GM21390 (cell line): ENCODE results near the gene SCUBE1.

ENCODE experiments used
- ATAC-seq: cut with Tn5 transposase; IDR thresholded peaks from one replicate; pipeline ENCODE4 v1.9.1; 2021; ENCODE audit not compliant: unreplicated experiment

The SCUBE1 gene

DNA sequence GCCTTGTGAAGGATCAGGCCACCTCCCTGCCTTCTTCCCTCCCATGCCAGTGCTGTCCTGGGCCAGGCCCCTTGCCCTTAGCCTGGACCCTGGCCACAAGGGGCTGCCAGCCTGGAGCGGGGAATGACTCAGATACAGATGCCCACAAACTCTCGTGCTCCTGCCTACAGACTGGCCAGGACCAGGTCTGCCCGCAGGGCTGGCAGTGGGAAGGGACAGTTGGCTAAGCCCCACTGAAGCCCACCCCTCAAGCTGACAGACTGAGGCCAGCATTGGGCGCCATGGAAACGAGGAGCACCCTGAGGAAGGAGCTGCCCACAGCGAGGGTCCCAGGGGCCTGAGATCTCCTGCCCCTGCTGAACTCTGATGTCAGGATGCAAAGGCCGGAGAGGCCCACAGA is 14.1 kb downstream of the SCUBE1 start:
- ATAC-seq: no peak

DNA sequence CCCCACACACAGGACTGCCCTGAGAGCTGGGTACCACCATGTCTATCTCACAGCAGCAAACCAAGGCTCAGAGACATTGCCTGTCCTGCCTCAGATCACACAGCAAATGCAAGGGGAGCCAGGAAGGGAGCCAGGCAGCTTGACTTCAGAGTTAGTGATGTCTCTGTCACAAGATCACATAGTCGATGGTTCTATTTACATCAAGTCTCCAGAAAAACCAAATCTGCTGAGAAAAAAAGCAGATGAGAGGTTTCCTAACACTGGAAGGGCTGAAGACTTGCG is 16.1 kb downstream of the SCUBE1 start:
- no peak for ATAC-seq

DNA sequence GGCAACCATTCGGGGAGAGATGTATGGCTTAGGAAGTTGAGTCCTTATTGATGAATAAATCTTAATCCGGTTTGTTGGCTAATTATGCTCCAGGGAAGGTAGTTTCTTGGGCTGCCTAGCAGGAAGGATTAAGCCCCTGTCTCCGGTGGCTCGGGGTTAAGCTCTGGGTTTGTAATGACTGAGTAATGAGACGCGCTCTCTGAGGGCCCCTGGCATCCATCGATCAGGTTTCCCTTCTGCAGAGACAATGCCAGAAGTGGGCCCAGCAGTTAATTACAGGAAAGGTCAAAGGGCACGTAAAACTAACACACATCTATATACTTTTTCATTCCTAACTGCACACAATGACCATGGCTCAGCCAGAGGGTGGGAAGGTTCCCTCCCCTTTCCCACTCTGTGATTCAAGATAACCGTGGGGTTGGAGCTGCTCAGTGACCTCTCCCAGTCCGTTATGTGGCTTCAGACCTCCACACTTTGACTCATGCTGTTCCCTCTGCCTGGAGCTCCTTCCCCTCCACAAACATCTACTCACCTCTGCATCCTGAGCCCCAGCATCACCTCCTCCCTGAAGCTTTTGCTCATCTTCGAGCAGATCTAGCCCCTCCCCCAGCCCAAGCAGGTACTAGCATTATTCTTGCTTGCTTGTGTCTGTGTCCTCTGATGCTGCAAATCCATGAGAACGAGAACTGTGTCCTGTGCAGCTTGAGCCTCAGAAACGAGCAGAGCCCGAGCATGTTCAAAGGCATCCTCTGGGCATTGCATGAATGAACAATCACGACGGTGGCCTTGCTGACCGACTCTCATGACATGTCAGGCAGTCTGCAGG is 16.6 kb downstream of the SCUBE1 start:
- ATAC-seq: no peak

DNA sequence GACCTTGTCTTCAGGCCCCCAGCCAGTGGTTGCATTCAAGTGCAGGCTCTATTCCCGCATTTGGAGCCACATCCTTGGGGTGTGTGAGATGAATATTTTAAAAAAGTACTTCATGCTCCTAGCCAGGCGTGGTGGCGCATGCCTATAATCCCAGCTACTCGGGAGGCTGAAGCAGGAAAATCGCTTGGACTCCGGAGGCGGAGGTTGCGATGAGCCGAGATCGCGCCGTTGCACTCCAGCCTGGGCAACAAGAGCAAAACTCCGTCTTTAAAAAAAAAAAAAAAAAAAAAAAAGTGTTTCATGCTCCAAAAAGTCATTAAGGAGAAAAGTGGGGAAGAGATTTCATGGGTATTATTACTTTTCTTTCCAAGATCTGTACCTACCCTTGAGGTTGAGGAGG is 18.0 kb downstream of the SCUBE1 start:
- no peak for ATAC-seq

DNA sequence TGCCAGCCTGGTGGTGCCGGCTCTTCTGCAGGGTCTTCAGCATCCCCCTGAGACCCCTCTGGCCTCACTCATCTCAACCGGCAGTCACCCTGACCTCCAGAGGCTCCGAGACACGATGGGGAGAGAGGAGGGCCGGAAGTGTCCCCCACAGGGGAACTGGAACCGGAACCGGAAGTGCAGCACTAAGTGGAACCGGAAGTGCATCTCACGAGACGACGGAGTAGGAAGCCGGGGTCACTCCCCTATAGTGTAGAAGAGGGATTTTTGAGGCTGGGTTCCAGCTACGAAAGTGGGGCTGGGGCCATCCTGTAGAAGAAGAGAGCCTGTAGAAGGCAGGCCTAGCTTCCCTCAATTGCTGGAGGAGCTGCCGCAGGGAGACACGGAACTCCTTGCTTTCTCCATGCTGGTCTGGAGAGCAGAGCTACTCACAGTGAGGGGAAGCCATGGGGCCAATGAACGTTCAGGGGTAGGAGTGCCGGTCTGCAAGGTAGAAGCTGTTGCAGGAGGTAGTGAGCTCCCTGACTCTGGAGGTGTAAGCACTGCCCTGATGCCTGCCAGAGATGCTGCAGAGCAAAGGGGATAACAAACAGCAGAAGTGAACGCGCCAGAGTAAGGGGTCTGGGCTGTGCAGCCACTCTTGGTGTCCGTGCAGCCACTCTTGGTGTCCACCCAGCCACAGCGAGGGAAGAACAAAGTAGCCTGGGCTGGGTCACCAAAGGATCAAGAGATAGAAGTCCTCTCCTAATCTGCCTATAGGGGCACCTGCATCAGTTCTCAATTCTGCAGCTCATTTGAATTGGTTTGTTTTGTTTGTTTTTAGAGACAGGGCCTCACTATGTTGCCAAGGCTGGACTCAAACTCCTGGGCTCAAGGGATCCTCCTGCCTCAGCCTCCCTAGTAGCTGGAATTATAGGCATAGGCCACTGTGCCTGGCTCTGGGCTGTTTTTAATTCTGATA is 21.9 kb downstream of the SCUBE1 start:
- no peak for ATAC-seq

DNA sequence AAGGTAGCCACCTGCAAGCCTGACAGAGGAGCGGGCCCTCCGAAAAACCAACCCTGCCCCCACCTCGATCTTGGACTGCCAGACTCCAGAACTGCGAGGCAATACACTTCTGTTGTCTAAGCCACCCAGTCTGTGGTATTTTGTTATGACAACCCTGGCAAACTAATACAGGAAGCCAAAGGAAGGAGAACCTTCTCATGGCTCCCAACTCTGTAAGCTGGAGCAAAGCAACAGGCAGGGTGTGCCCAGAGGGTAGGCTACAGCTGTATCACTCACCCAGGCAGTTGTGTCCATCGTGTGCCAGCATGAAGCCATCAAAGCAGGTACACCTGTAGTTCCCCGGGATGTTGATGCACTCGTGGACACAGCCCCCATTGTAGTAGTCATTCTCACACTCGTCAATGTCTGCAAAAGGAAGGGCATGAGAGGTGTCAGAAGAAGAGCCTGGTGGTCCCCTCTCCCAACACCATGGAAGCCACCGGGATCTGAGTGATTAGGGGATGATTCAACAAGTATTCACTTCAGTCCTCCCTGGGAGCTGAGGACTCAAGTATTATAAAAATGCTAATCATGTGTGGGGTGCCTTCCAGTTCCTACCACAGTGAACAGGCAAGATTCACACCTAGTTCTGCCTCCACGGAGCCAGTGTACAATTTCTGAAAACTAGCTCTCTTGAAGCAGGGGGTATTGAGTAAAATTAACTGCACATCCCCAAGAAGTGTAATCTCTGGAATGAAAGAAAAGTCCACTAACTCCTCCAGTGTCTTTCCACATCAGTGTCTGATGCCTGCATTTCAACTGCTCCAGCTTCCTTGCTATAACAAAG is 23.3 kb downstream of the SCUBE1 start:
- ATAC-seq: no peak

DNA sequence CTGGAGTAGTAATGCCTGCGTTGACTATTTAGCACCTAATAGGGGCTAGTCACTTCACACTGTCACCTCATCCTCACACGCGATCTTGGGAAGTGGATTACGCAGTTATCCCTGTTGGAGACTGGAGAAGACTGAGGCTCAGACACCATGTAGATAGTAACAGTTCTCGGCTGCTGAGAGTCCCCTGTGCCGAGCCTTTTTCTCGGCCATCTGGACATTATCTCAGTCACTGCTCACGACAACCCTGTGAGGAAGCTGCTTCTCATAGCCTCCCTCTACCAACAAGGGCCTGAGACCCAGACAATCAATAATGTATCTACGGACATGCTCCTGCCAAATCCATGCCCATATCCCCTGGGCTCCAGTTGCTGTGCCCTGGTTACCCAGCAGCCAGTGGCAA is 25.9 kb downstream of the SCUBE1 start:
- no peak for ATAC-seq

DNA sequence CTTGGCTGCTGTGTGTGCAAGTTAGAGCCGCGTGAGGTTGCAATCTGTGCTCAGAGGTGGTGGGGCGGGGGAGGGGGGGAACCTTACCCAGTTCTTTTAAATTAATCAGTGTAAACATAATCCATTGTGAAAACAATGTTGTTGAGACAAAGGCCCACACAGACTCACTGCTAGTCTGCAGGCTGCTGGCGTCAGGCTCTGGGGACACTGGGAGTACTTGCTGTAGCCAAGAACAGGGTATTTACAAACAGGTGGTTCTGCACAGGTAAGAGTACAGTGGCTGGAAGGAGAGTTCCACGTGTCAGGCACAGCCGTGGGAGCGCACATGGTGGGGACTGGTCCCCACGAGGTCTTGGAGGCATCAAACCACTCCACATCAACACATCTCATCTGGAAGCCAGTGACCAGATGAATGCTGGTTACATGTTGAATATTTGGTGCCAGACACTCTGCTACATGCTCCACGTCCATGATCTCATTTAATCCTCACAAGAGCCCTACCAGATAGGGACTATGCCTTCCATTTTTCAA is 27.4 kb downstream of the SCUBE1 start:
- ATAC-seq: no peak

DNA sequence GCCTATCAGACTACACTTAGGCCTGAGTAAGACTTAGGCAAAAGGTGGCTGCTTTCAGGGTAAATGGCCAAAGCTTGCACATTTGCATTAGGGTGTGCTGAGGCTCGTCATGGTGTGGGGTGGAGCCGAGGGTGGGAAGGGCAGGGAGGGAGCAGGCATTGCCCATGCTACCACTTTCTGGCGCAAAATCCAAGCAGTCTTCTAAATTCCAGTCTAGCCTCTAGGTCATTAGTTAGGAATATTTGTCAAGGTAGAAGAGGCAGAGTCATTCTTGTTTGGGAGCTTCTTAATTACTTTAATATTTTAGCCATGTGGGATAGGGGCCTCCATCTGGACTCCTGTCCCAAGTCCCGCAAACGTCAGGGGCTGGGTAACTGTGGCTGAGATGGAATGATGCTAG is 28.6 kb downstream of the SCUBE1 start:
- no peak for ATAC-seq

DNA sequence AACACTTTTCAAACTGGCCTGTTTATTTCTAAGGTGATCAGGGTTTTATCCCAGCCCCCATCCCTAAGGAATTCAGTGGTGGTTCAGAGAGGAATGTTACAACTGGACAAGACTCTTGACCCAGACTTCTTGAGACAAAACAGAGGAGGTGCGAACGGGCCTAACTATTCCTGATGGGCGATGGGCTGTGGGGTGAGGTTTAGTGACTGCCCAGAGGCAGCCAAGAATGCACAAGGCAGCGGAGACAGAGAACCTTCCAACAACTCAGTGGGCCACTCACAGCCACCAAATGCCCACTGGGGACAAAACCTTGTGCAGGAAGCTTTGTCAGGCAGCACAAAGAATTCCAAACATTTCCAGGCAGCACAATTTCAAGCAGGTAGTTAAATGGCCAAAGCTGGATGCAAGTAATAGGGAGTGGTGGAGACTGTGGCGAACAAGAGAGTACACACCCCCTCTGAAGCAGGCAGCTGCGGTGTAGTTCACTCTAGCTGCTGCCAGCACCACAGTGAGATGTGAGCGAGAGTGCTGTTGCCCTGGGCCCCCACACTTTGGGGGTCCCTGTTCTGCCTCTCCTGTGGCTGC is 29.2 kb downstream of the SCUBE1 start:
- ATAC-seq: no peak

DNA sequence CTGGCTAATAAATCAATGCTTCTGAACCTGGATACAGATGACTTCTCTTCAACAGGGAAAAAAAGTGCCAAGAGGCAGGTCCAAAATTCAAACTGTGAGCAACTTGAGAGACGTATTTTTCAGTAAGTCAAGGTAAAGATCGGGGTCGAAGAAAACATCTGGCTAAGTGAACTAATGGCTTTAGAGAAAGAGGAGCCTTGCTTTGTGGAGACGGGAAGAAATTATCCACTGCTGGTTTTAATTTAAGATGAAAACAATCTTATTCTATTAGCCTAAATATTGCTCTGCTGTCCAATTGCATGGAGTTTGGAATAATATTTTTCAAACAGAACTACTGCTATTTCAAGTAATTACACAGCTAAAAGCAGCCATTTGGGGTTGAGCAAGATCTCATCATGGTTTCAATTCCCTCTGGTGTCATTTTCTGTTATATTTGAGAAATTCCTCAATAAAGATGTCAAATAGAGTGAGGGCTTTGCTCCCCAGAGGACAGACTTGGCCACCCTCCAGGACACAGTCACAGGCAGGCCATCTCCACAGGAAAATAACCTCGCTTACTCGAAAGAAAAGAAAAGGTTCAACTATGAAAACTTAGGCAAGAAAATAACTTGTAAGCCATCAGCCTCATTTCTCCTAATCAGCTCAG is 29.8 kb downstream of the SCUBE1 start:
- ATAC-seq: no peak

DNA sequence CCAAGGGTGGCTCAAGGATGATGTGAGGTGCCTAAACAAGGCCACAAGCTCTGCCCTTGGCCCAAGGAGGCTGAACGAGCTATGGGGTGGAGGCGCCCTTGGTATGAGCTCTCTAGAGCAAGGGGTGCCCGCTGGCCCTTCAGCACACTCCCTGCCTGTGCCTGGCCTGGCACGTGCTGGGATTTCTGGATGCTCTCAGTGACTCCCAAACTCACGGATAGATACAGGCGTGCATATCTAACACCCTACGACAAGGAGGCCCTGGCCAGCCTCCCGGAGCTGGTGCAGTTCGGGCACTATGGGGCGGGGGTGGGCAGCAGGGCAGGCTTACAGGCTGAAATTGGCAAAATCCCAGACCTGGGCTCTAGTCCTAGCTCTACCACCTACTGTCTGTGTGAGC is 30.6 kb downstream of the SCUBE1 start:
- ATAC-seq: no peak

DNA sequence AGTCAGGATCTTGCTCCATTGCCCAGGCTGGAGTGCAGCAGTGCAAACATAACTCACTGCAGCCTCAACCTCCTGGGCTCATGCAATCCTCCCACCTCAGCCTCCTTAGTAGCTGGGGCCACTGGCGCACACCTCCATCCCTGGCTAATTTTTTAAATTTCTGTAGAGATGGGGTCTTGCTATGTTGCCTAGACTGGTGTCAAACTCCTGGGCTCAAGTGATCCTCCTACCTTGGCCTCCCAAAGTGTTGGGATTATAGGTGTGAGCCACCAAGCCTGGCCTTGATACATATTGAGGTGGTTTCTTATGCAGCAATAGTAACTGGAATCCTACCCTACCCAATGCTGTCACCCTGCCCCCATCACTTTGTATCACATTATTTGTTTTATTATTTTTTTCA is 32.4 kb downstream of the SCUBE1 start:
- no peak for ATAC-seq

DNA sequence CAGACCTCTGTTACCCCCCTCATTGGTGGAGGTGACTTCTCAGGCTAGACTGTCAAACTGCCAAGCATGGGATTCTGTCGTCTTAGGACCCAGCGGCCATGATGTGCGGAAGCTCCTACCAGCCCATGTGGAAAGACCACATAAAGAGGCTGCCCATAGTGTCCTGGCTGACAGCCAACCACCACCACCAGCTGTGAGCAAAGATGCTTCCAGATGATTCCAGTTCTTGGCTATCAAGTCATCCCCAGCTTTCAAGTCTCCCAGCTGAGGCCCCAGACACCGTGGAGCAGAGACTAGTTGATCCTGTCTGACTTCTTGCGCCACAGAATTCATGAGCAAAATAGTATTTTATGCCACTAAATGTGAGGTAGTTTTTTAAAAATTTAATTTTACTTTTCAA is 32.9 kb downstream of the SCUBE1 start:
- no peak for ATAC-seq

DNA sequence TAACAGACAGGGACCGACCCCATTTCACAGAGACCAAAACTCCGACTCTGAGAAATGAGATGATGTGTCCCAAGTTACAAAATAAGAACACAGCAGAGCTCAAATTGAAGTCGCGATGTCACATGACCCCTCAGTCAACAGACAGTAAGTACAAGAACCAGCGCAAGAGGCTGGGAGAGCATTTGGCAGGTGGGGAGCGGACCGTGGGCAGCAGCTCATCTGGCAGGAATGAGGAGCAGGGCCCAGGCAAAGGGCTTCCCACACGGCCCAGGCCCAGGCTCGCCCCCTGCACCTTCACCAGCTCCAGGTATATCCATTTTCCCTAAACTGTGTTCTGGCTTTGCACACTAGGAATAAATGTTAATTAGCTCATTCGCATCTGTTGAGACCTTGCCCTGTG is 34.3 kb downstream of the SCUBE1 start:
- no peak for ATAC-seq

DNA sequence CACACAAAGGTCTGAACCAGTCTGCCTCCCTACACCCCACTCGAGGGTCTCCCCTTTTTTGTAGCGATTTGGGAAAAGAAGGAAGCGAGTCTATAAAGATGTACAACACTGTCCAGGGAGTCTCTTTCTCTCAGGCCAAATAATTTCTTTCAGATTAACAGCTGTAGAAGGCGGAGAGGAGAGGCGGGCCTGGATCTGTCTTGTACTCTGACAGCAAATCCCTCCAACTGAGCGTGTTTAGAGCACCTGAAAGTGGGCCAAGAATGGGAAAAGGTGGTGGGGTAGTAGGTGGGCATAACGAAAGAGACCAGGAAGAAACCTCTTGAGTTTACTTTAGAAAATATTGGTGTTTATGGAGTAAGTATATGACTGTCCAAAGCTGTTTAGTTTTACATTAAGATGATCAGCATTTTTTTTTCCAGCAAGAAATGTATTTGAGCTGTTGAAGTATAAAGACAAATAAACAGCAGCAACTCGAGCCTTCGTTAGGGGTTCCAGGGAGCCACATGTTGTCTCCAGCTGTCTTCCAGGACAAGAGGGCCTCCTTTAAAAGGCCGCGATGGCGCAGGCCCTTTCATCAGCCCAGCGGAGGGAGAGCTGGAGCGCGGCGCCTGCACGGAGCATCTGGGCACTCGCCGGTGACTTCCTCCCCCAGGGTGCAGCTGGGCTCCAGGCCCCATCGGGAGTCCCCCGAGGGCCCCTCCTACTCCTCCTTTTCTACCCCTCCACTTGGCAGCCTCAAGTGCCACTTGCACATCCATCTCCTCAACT is 34.9 kb downstream of the SCUBE1 start:
- ATAC-seq: no peak

DNA sequence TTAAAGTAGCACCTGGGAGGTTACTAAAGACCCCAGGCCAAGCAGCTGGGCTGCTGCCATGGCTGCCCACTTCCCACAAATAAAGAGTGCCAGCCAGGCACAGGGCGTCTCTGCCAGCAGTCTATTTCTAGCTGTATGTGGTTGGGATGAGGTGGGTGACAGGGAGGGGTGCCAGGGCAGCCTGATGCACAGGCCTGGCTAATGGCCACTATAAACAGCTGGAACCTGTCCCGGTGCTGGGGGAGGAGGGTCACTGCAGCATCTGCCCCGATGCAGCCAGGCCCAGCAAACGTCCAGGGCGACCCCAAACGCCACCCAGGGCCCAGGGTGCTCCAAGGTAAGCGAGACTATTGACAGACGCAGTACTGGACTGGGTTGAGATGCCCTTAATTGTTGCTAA is 37.4 kb downstream of the SCUBE1 start:
- ATAC-seq: no peak

DNA sequence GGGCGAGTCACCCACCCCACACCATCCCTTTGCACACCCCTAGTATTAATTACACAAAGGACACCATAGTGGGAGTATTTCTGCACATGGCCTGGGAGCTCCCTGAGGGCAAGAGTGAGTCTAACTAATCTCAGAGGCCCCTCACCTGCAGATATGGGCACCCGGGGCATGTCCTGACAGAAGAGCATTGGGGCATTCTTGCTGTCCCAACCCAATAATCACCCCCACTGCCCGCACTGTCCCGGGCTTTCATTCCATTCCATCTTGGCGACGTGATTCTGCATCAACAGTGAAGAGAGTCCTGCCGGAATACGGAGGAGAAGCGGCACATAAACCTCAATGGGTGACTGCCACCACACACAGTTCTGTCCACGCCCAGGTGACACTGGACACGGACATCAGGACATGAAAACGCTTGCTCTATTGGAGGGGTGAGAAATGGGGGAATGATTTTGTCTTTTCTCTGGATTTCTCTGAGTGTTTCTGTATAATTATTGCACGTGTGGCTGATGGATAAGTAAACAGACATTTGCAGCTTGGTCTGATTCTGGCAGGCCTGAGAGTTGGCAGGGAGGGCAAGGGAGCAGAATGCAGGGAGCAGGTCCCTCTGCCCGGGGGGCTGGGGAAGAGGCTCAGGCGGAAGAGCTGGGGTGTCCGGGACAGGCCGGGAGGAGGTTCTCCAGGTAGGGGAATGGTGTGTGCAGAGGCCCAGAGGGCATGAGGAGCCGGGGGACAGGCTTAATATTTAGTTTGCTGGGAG is 38.2 kb downstream of the SCUBE1 start:
- no peak for ATAC-seq

DNA sequence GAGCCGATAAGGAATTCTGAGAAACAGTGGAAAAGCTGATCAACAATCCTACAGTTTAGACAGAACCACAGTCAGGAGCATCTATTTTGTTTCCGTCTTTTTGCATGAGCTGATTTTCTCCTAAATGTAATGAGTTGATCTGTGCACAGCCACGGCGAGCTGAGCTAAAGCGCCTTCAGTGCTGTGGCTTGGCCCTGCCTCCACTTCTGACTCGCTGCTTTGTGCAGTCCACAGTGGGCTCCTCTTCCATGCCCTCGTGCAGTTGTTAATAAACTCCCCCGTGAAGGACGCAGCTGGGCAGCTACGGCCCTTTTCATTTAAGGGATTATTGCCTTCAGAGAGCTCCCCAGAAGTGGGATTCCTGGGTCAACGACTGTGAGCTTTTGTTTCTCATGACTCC is 39.4 kb downstream of the SCUBE1 start:
- ATAC-seq: no peak
